Measurements from ENCODE around the gene ATG5. TPM values are rescaled to one million over a fixed set of nuclear protein-coding genes. Genes with fewer than 3 reads are reported as not detected.

ATG5 gene
- total and polyA plus RNA-seq, 2 donors (not counting 1 experiment from before 2014, with no cell fraction given): 13.6 to 26.3 TPM

- H3K36me3 ChIP-seq (replicated peaks in 1 of 2; ENCODE audit: control extremely low read depth in 1 of 2, control insufficient read depth in 1 of 2, extremely low read depth in 1 of 2, insufficient read depth in 2 of 2, low read length in 1 of 2): no peaks in the 10 kb centered on the region
- H3K27ac ChIP-seq (ENCODE audit: low read length in 2 of 2): no peak overlapping the region
- H3K4me3 Mint-ChIP-seq: no peak overlapping the region
- H2AFZ ChIP-seq (ENCODE audit: insufficient read depth, low read depth, low read length, poor library complexity, severe bottlenecking): no peak overlapping the region
- intact Hi-C loops (cut with micrococcal nuclease): no loop called here
- no peak overlapping the region for H3K4me3 ChIP-seq (ENCODE audit: control extremely low read depth in 1 of 5, extremely low read depth in 1 of 5, insufficient read depth in 1 of 5, low read depth in 2 of 5, low read length in 4 of 5)
- POLR2A ChIA-PET: no interaction called here
- ATAC-seq (ENCODE audit: low read depth): no peak
- no peaks in the 10 kb centered on the region for H3K79me2 ChIP-seq (ENCODE audit: control insufficient read depth, insufficient read depth, low read length)
- CTCF ChIA-PET: no interaction called here
- peaks cover 5 to 14% of the 10 kb centered on the region in 2 donors for H3K4me1 ChIP-seq (ENCODE audit: control insufficient read depth in 2 of 2, insufficient read depth in 2 of 2, low read length in 2 of 2)
- H3K4me2 ChIP-seq (replicated peaks; ENCODE audit: low read depth, low read length, poor library complexity, severe bottlenecking): no peak overlapping the region
- no peak for DNase-seq
- no peaks in the 10 kb centered on the region for H3K27me3 ChIP-seq (replicated peaks in 1 of 4; ENCODE audit: control extremely low read depth in 1 of 4, control insufficient read depth in 3 of 4, insufficient read depth in 4 of 4, low read length in 3 of 4)
- H4K20me1 ChIP-seq (ENCODE audit: control insufficient read depth, insufficient read depth, low read length, poor library complexity, severe bottlenecking): no peaks in the 10 kb centered on the region
- no peak overlapping the region for H3K27ac Mint-ChIP-seq
- no peak for TF ChIP-seq CTCF (IDR thresholded peaks at IDR 0.05)
- TF ChIP-seq EZH2 (IDR thresholded peaks at IDR 0.05; ENCODE audit: borderline replicate concordance, insufficient read depth, low read depth, low read length, poor library complexity, severe bottlenecking): no peak
- H3K27me3 Mint-ChIP-seq: no peaks in the 10 kb centered on the region
- no CpG with 5 or more reads among the region's 5 CpGs for WGBS (ENCODE audit: insufficient coverage)
- no peaks in the 10 kb centered on the region for H3K9me3 Mint-ChIP-seq (ENCODE audit: insufficient read depth)
- no peak overlapping the region for H3K9ac ChIP-seq (ENCODE audit: low read length)
- H3K9me3 ChIP-seq (ENCODE audit: control extremely low read depth in 1 of 3, control insufficient read depth in 2 of 3, insufficient read depth in 1 of 3, low read length in 2 of 3): no peaks in the 10 kb centered on the region
- H3K4me1 Mint-ChIP-seq: peaks cover 10% of the 10 kb centered on the region
These were observed 156.0 kb downstream of the ATG5 start for GRCh38 chr6:106169517-106169916.

- Mint-ChIP-seq H3K27me3 (no peaks in the 10 kb centered on the region), H3K4me3 (no peak overlapping the region), H3K9me3 (ENCODE audit: insufficient read depth) (no peaks in the 10 kb centered on the region), H3K27ac (no peak overlapping the region), H3K4me1 (peaks cover 22% of the 10 kb centered on the region)
- Histone ChIP-seq H3K9me3 (ENCODE audit: control extremely low read depth in 1 of 3, control insufficient read depth in 2 of 3, insufficient read depth in 1 of 3, low read length in 2 of 3) (no peaks in the 10 kb centered on the region), H4K20me1 (ENCODE audit: control insufficient read depth, insufficient read depth, low read length, poor library complexity, severe bottlenecking) (no peaks in the 10 kb centered on the region), H3K79me2 (ENCODE audit: control insufficient read depth, insufficient read depth, low read length) (no peaks in the 10 kb centered on the region), H2AFZ (ENCODE audit: insufficient read depth, low read depth, low read length, poor library complexity, severe bottlenecking) (no peak overlapping the region), H3K36me3 (replicated peaks in 1 of 2; ENCODE audit: control extremely low read depth in 1 of 2, control insufficient read depth in 1 of 2, extremely low read depth in 1 of 2, insufficient read depth in 2 of 2, low read length in 1 of 2) (no peaks in the 10 kb centered on the region), H3K4me3 (ENCODE audit: control extremely low read depth in 1 of 5, extremely low read depth in 1 of 5, insufficient read depth in 1 of 5, low read depth in 2 of 5, low read length in 4 of 5) (no peak overlapping the region), H3K4me2 (replicated peaks; ENCODE audit: low read depth, low read length, poor library complexity, severe bottlenecking) (no peak overlapping the region), H3K27ac (ENCODE audit: low read length in 2 of 2) (no peak overlapping the region), H3K27me3 (replicated peaks in 1 of 4; ENCODE audit: control extremely low read depth in 1 of 4, control insufficient read depth in 3 of 4, insufficient read depth in 4 of 4, low read length in 3 of 4) (no peaks in the 10 kb centered on the region), H3K9ac (ENCODE audit: low read length) (no peak overlapping the region), H3K4me1 (ENCODE audit: control insufficient read depth in 2 of 2, insufficient read depth in 2 of 2, low read length in 2 of 2) (peaks cover 17 to 26% of the 10 kb centered on the region in 2 donors)
- intact Hi-C loops (cut with micrococcal nuclease): no loop called here
- TF ChIP-seq EZH2 (IDR thresholded peaks at IDR 0.05; ENCODE audit: borderline replicate concordance, insufficient read depth, low read depth, low read length, poor library complexity, severe bottlenecking): no peak
- TF ChIP-seq CTCF (IDR thresholded peaks at IDR 0.05): no peak
- ChIA-PET CTCF (interaction anchor here (0.9 to 1.7 kb wide), 2 partner anchors 14 to 167 kb away, joined by 3 to 4 read pairs; no protein-coding TSS in a partner anchor), POLR2A (no interaction called here)
- 99% methylated on average over 10 of the region's 15 CpGs for WGBS (ENCODE audit: insufficient coverage)
- DNase-seq: no peak
- no peak for ATAC-seq (ENCODE audit: low read depth)
These were observed 157.3 kb downstream of the ATG5 start for GRCh38 chr6:106168097-106168888.

Data from B cell (primary cell).